Erythroblast (primary cell): Measurements from ENCODE around the gene PSMB1.
"Not testable (repeated sequence)": the region's sequence is repeated elsewhere in the genome, so short reads cannot be mapped to it uniquely, and the experiment has no call there.

ENCODE experiments used
- DNase-seq, 2 experiments: peaks; one replicate each; lab custom pipeline; 2025; lab: John Stamatoyannopoulos, UW
- GATA1 ChIP-seq: IDR thresholded peaks from 2 replicates; pipeline ENCODE4 v1.6.1; 2011; ENCODE audit warnings: low read depth, mild to moderate bottlenecking, control low read depth, low read length, moderate library complexity
- POLR2A ChIP-seq: IDR thresholded peaks from 2 replicates; pipeline ENCODE4 v1.6.1; 2011; ENCODE audit warnings: mild to moderate bottlenecking, low read length

PSMB1 gene

GRCh38 chr6:170523256-170524171, 29.6 kb downstream of the PSMB1 start:
- peak in 1 of 2 experiments; percentile 10 for DNase-seq
- no peak for TF ChIP-seq POLR2A
- TF ChIP-seq GATA1, result no peak

- no peak for DNase-seq
- no peak for TF ChIP-seq GATA1
- TF ChIP-seq POLR2A, result no peak
Measured at GRCh38 chr6:170522565-170523183, 30.4 kb downstream of the PSMB1 start.

- no peak for TF ChIP-seq POLR2A
- TF ChIP-seq GATA1, result no peak
Measured at GRCh38 chr6:170516783-170517616, 36.1 kb downstream of the PSMB1 start.

GRCh38 chr6:170514908-170515307, 38.2 kb downstream of the PSMB1 start:
- TF ChIP-seq GATA1 (no peak), POLR2A (no peak)
- no peak for DNase-seq

More at GRCh38 chr6:170516783-170517616, 36.1 kb downstream of the PSMB1 start:
- peak; percentile 46 to 52 for DNase-seq

- DNase-seq, result no peak
- TF ChIP-seq POLR2A, result no peak
- TF ChIP-seq GATA1, result no peak
Measured at GRCh38 chr6:170512249-170512648, 40.9 kb downstream of the PSMB1 start.

- TF ChIP-seq POLR2A (no peak), GATA1 (no peak)
- no peak for DNase-seq
Measured at GRCh38 chr6:170510631-170511030, 42.5 kb downstream of the PSMB1 start.

GRCh38 chr6:170509723-170510018, 43.4 kb downstream of the PSMB1 start:
- TF ChIP-seq POLR2A (no peak), GATA1 (no peak)
- no peak for DNase-seq

- DNase-seq, result not testable (repeated sequence)
Measured at GRCh38 chr6:170508892-170509722, 44.0 kb downstream of the PSMB1 start.

GRCh38 chr6:170508275-170508674, 44.8 kb downstream of the PSMB1 start:
- DNase-seq, result not testable (repeated sequence)

- DNase-seq, result not testable (repeated sequence)
Measured at GRCh38 chr6:170507728-170508127, 45.4 kb downstream of the PSMB1 start.

GRCh38 chr6:170506446-170506845, 46.7 kb downstream of the PSMB1 start:
- DNase-seq, result no peak
- TF ChIP-seq POLR2A (no peak), GATA1 (no peak)

- no peak for DNase-seq
- TF ChIP-seq GATA1 (no peak), POLR2A (no peak)
Measured at GRCh38 chr6:170505306-170505705, 47.8 kb downstream of the PSMB1 start.

- no peak for DNase-seq
- no peak for TF ChIP-seq POLR2A
- TF ChIP-seq GATA1, result no peak
Measured at GRCh38 chr6:170504479-170504878, 48.6 kb downstream of the PSMB1 start.
